Suprapubic skin (tissue), 4 donors: ENCODE measurements around the gene SLC9B1.

ENCODE experiments used
- POLR2A ChIP-seq, 2 donors: fragments of 450-650 bp; IDR thresholded peaks; one replicate each; pipeline ENCODE4 v1.6.1; 2017; ENCODE audit warnings: antibody characterized with exemption in 2 of 2, mild to moderate bottlenecking in 2 of 2, moderate library complexity in 2 of 2
- POLR2AphosphoS5 ChIP-seq, 3 donors: sonication (generic); formaldehyde crosslinking; IDR thresholded peaks; one replicate each; pipeline ENCODE4 v1.6.1; 2017; ENCODE audit warnings: antibody characterized with exemption in 3 of 3
- TF ChIP-seq, protein P1 (sequence below), 2 donors: fragments of 200-600 bp in 1 of 2; fragments of 450-650 bp in 1 of 2; sonication (generic) in 1 of 2; IDR thresholded peaks; one replicate each; pipeline ENCODE4 v1.5.1; 2016 to 2019; ENCODE audit warnings: antibody characterized with exemption in 2 of 2, mild to moderate bottlenecking in 1 of 2, moderate library complexity in 1 of 2

DNA sequence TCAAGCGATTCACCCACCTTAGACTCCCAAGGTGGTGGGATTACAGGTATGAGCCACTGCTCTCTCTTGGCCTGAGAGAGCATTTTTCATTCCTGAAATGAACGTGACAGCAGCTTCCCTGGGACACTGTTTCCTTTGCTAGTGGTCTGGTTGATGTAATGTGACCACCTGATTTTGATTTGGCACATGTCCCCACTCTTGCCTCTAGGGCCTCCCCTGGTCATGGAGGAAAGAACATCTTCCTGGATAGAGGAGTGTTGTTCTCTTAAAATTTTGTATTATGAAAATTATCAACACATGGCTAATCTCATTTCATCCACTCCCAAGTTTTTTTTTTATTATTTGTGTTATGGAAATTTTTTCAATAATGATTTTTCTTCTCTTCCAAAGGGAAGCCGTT is 33.3 kb upstream of the SLC9B1 start:
- TF ChIP-seq, protein P1, sequence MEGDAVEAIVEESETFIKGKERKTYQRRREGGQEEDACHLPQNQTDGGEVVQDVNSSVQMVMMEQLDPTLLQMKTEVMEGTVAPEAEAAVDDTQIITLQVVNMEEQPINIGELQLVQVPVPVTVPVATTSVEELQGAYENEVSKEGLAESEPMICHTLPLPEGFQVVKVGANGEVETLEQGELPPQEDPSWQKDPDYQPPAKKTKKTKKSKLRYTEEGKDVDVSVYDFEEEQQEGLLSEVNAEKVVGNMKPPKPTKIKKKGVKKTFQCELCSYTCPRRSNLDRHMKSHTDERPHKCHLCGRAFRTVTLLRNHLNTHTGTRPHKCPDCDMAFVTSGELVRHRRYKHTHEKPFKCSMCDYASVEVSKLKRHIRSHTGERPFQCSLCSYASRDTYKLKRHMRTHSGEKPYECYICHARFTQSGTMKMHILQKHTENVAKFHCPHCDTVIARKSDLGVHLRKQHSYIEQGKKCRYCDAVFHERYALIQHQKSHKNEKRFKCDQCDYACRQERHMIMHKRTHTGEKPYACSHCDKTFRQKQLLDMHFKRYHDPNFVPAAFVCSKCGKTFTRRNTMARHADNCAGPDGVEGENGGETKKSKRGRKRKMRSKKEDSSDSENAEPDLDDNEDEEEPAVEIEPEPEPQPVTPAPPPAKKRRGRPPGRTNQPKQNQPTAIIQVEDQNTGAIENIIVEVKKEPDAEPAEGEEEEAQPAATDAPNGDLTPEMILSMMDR (IDR thresholded peaks at IDR 0.05): no peak
- TF ChIP-seq POLR2AphosphoS5 (IDR thresholded peaks at IDR 0.05) (no peak), POLR2A (IDR thresholded peaks at IDR 0.05) (no peak)
